ENCODE results near the gene AGO1.
"Not testable (repeated sequence)": the region's sequence is repeated elsewhere in the genome, so short reads cannot be mapped to it uniquely, and the experiment has no call there.

AGO1 gene

DNA sequence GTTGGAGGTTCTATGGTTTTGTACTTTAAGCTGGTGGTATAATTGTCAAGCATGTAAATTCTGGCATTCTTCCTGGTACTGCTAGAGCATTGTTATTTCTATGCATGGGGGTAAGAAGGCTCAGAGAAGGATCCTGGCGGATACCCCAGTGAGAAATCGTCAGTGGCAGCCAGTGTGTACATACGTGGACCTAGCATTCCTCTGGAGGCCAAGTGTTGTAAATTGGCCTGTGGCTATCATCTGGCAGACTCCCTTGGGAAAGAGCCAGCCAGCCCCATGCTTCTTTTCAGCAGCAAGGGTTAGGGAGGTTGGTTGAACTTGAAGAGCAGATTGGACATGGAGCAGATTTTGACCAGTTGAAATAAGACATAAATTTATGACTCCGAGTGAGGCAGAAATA, 42.7 kb downstream of the AGO1 start:
- DNase-seq: no peak

DNA sequence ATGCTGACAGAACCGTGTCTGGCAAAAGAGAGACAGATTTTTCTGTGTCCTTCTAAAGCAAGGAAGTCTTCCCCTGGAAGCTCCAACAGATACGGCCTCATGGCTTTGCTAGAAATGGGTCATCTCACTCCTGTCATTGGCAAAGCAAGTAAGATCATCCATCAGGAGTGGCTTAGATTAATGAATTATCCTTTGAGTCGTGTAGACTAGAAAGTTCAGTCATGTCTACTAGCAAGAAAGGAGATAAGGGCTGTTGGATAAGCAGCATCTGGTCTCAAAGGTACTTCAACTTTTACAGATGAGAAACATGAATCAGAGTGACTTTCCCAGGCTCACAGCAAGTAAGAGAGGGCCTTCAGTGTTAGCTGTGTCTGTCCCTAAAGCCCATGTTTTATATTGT, 44.5 kb downstream of the AGO1 start:
- no peak for DNase-seq

DNA sequence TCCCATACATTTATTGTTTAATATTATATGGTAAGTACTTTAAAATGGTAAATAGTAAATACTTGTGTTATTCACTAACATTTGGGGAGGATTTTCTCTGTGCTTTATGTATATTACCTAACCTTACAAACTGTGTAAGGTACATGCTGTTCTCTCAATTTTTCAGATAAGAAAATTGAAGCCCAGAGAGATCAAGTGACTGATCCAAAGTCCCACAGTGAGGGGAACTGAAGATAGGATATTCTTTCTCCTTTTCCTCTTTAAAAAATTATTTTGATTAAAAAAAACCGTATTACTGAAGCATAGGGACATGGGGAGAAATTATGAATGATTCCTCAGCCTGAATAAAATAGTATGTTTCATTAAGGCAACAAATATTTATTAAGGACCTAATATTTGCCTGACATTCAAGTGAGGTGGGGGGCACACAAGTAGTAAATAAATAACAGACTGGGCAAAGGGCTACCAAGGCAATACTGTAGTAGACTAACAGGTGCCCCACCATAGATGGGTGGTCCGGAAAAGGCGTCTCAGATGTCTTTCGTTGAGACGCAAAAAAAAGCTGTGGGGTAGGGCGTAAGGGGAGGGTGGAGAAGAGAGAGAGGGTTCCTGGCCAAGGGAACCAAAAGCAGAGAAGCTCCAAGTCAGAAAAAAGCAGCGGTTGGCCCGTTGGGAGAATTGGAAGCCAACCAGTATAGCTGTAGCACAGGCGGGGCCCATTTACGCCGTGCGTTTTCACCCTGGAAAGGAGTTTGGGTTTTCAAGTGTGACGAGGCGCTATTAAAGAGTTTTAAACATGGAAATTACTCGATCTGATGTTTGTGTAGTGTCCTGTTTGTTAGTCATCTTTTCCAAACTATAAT, 47.0 kb downstream of the AGO1 start:
- DNase-seq: peak; percentile 12

DNA sequence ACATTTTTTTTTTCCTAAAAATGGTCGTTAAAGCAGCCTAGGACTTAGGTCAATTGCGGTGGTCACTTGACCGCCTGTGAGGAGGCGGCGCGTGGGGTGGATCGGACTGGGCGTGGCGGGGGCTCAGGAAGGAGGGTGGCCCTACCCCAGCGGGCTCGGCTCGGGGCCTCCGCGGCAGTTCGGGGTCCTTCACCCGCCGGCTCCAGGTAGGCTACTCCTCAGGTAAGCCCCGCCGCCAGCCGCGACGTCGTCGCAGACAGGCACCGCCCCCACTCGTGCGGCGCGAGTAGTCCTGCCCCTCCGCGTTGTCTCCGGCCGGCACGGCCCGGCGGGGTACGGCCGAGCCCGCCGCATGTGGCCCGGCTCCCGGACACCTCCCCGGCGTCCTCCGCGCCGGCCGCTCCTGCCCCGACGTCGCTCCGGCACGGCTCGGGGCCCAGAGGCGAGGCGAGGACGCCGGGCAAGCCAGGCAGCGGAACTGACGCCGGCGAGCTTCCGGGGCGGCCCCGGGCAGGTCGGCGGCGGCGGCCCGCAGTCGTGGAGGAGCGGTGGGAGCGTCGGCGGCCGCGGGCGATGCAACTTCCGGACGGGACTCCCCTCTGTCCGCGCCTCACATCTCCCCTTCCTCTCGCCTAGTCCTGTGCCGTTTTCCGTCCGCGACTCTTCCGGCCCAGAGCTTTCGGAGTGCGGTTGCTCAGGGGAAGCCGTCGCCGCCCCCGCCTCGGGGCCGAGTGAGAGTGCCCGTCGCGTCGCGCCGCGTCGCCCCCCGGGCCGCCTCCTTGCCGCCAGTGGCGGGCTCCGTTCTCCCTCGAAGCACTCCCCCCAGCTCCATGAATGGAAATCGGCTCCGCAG, 47.8 kb downstream of the AGO1 start, which contains the start of gene AGO3:
AGO3 (plus strand) TSS at position 513 of the 853 bp plus-strand sequence; CDS start at position 835, 322 bp downstream.
- DNase-seq: peak; percentile 79

DNA sequence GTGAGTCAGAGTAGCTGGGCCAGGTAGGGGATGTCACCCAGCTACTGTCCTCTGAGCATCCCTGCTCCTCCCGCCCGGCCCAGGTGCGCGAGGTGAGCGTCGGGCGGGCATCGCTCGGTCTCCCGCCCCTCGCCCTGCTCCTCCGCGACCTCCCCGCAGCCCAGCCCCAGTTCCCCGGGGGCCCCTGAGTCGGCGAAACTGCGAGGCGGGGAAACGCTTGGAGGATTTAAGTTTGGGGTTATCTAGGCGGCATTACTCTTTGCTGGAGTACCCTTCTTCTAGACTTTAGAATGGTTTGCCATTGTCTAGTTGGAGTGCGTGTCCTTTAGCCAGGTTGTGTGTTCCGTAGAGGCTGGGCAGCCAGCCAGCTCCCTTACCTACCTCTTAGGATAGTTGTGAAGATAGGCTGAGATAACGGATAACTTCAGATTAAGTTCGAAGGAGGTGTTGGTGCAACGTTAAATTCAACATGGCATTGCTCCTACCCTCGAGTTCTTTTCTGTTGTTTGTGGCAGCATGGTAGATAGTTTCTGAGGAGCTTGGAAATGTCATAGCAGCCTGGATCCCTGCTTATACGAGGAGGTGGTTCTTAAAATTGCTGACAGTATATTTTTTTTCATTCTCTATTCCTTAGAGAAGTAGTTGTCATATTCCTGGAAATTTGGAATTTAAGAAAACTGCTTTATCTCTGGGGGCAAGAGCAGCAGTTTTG, 48.6 kb downstream of the AGO1 start:
- DNase-seq: no peak

DNA sequence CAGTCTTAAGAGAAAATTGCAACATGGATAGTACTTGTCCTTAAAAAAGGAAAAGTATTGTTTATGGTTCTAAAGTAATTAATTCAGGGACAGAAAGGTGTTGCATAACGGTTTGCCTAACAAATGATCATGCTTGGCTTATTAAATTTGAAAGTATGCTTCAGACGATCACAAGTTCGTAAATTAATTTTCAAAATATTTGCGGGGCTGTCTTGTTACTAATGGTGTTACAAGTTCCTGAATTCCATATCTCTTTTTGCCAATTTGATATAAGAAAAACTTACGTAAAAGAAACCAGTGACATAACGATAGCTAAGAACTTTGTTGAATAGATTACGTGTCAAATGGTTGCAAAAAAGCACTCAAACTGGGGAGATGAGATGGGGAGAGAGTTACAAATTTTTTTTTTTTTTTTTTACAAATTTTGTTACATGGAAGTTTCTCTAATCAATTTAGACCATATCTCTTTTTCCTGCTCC, 49.2 kb downstream of the AGO1 start:
- no peak for DNase-seq

DNA sequence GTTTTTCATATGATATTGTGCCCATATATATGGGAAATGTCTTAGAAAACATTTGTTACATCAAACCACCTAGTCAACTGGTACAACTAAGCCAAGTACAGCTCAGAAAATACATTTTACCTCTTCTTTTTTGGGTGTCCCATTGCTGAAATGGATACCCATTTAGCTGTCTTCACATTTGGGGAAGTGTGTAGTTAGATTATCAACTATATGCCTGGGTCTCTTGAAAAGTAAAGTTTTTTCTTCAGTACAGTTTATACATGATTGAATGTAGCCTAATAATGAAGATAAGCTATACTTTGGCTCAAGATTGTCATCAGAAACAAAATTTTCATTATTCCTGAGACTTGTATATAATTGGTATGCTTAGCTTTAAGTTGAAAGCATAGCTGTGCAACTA, 49.9 kb downstream of the AGO1 start:
- no peak for DNase-seq

DNA sequence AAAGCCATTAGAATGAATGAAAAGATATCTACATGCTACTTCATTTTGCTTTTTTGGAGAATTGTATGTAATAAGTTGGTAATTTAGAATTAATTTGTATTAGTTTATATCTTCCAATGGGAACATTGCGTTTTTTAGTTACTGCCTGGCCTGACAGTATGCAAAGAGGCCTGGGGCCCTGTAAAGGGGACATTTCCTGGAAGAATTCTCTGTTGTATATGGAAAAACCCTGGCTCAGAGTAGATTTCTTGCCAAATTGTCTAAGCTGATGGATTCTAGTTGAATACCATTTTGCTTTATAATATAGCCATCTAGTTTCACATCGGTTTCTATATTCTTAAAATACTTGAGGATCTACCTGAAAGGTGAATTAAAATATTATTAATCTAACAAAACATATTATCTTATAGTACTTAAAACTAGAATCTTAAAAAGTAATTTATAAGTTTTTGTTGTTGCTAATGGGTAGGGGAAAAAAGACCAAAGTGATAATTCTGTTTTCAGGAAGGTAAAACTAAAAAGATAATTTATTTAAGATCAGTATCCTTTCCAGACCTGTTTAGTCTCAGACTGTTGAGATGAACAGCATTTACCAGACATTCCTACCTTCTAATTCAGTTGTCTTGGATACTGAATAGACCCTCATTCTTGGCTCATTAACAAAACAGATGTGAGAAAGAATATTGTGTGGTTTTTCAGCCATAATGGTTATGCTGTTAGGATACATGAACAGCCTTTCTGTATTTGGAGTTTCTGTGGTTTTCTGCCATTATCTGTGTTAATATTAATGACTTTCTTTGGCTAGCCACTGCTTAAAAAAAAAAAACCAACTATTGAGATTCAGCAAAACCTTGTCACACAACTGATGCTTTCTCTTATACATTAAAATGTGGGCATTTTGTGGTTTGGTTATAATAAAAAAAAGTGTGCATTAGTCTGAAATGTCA, 52.7 kb downstream of the AGO1 start:
- no peak for DNase-seq

DNA sequence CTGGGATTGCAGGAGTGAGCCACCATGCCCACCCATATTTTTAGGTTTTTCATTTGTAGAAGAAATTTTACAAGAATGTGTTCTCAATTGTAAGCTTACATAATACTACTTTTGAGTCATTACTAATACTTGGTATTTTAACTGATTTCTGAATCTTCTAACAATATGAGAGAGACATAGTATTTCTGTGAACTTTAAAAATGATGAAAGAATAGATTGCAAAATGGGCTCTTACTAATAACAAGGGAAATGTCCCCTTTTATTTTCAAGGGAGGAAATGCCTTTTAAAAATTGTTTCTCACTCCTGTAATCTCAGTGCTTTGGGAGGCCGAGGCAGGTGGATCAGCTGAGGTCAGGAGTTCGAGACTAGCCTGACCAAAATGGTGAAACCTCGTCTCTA, 53.8 kb downstream of the AGO1 start:
- no peak for DNase-seq

DNA sequence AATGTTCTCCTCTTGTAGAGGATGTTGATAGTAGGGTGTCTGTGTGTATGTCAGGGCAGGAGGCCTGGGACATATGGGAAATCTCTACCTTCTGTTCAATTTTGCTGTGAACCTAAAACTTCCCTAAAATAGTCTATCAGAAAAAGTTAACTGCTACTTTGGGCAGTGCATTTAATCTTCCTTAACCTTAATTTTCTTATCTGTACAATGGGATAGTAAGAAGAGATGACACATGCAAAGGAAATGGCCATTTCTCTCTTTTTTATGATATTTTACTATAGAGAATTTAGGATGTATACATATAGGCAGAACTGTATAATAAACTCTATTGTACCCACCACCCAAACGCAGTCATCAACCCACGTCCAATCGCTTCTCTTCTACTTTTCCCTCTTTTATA, 56.5 kb downstream of the AGO1 start:
- no peak for DNase-seq

DNA sequence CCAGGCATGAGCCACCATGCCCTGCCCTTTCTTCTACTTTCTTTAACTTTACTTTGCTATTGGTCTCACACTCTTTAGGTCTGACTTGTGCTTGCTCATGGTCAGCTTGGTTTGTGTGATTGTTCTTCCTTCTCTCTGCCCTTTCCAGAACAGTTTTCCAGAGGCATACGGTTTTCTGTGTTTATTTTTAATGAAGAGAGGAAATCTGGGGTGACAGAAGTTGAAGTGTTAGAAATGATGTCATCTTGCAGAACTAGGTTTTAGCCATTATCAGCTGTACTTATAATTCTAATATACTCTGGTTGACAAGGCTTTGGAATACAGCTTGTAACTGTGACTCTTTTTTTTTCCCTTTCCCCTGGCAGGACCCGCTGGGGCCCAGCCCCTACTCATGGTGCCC, 62.3 kb downstream of the AGO1 start:
- DNase-seq: no peak

DNA sequence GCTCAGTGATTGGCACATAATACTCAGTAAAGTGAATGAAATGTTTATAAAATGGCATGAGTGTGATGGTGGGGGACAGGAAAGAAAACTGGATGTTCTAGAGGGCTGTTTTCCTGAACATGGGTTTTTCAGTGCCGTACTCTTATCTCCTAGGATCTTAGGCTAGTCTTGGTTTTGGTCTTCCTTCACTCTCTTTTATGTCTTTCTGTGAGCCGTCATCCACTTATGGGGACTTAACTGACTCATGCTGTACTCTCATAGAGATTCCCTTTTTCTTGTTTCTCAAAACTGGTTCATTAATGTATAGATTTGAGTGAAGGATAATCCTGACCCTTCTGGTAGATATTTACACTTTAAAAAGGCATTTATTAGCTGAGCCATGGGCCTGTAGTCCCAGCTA, 64.5 kb downstream of the AGO1 start:
- DNase-seq: no peak

DNA sequence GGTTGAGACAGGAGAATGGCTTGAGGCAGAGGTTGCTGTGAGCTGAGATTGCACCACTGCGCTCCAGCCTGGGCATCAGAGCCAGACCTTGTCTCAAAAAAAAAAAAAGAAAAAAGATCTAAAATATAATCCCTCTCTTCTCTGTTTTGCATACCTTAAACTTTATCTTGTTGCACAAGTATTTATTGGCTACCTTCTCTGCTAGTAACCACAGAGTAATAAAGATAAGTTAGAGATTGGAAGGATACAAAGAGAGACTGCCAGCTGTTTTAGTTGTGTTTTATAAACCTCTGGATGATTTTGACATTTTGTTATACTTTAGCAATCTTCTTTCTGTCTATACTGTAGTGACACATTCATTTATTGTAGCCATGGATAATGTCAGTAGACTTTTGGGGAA, 75.5 kb downstream of the AGO1 start:
- DNase-seq: no peak

DNA sequence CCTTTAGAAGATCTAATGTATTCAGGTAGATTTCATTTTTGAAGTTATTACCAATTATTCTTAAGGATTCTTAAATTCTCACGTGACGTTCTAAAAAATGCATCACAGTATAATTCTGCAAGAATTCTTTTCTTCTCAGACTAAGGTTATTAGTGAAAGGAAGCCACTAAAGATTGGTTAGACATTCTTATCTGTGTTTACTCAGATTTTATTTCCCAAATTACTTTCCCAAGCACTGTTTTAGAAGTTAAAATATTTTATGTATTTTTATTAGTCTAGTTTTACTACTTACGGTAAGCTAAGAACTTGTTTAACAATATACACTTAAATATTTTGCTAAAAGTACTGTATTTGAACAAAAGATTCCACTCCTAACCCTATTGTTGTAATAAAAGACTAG, 76.3 kb downstream of the AGO1 start:
- no peak for DNase-seq

DNA sequence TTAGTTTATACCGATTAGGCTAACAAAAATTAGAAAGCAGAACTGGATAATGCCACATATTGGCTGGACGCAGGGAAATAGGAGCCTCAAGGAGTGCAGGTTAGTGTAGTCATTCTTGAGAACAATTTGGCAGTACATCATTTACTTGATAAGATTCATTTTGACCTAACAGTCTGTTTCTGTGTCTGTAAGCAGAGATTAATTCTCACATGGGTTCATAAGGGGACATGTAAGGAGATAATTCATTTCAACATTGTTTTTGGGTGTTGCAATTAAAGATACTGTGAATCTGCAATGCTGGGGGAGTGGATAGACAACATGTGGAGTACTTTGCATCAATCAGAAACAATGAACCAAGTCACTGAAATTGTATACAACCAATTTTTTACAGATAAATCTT, 79.9 kb downstream of the AGO1 start:
- no peak for DNase-seq

DNA sequence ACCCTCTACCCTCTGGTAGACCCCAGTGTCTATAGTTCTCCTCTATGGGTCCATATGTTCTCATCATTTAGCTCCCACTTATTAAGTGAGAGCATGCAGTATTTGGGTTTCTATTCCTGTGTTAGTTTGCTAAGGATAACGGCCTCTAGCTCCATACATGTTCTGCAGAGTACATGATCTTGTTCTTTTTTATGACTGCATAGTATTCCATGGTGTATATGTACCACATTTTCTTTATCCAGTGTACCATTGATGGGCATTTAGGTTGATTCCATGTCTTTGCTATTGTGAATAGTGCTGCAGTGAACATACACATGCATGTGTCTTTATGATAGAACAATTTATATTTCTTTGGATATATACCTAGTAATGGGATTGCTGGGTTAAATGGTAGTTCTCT, 81.3 kb downstream of the AGO1 start:
- not testable (repeated sequence) for DNase-seq

DNA sequence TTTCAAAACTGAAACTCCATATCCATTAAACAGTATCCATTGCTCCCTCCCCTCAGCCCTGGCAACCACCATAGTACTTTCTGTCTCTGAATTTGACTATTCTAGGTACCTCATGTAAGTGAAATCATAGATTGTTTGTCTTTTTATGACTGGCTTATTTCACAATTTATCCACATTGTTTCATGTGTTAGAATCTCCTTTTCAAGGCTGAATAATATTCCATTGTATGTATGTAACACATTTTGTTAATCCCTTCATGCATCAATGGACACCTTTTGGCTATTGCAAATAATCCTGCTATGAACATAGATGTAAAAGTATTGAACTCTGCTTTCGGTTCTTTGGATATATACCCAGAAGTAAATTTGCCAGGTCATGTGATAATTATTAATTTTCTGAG, 85.4 kb downstream of the AGO1 start:
- no peak for DNase-seq

DNA sequence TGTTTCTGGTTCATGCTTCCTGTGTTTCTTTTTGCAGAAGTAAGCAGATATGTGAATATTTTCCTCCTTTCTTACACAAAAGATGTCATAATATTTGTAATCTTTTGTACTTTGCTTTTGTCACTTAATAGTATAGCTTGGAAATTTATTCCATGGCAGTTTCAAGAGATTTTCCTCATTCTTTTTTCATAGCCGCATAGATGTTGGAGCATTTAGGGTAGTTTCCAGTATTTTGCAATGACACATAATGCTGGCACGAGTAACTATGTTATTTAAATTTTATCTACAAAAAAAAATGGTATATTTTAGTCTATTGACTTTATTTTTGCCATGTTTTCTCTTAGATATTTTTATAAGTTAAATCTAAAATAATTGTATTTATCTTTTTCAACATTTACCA, 88.6 kb downstream of the AGO1 start:
- DNase-seq: no peak

DNA sequence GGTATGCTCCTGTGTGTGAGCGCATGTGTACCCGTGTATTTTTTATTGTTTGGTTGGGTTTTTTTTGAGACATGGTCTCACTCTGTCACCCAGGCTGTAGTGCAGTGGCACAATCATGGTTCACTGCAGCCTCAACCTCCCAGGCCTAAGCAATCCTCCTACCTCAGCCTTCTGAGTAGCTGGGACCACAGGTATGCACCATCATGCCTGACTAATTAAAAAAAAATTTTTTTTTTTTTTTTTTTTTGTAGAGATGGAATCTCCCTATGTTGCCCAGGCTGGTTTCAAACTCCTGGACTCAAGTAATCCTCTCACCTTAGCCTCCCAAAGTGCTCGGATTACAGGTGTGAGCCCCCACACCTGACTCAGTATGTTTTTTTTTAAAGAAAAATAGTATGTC, 89.6 kb downstream of the AGO1 start:
- not testable (repeated sequence) for DNase-seq

DNA sequence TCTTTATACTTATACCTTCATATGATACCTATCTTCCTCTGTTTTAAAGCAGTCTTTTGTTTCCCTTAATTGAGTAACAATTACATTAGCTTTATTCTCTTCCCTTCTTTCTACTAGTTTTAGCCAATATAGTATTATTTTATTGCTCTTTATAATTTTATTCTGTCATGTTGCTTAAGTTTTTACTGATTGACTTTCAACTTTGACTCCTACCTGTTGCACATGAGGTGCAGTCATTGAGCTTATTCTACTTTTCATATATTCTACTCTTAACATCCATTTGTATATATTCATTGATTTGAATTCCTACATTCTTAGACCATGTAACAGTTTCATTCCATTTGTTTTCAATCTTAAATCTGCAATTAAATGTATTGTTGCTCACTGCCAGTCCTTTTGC, 97.1 kb downstream of the AGO1 start:
- no peak for DNase-seq
